SK-N-MC (cell line): ENCODE measurements around the gene YES1.
A peak's percentile ranks its signal among the peaks of the same experiment; 100 is the strongest.
"Not testable (repeated sequence)": the region's sequence is repeated elsewhere in the genome, so short reads cannot be mapped to it uniquely, and the experiment has no call there.

ENCODE experiments used
- DNase-seq: peaks from one replicate; pipeline ENCODE4 v3.0.0-alpha.2; 2011; ENCODE audit warnings: low read depth, low spot score
- H3K27ac ChIP-seq: fragments of 200-600 bp; sonication (generic); 2 replicates; pipeline ENCODE4 v1.5.1; 2016; ENCODE audit warnings: mixed run types
- H3K36me3 ChIP-seq: fragments of 200-600 bp; sonication (generic); 2 replicates; pipeline ENCODE4 v1.6.1; 2017; ENCODE audit warnings: antibody characterized with exemption, low read length, mixed read lengths; ENCODE audit not compliant: insufficient read depth
- H3K4me3 ChIP-seq: fragments of 200-600 bp; sonication (generic); 2 replicates; pipeline ENCODE4 v1.5.1; 2016
- H3K9ac ChIP-seq: fragments of 200-600 bp; sonication (generic); 2 replicates; pipeline ENCODE4 v1.8.0; 2017; ENCODE audit warnings: mixed run types, mixed read lengths; ENCODE audit not compliant: insufficient read length
- H3K9me3 ChIP-seq: fragments of 200-600 bp; sonication (generic); 2 replicates; pipeline ENCODE4 v1.6.1; 2017; ENCODE audit warnings: low read depth, mild to moderate bottlenecking, antibody characterized with exemption, low read length, moderate library complexity, mixed read lengths
- EZH2 ChIP-seq: fragments of 200-600 bp; sonication (generic); IDR thresholded peaks from one replicate; pipeline ENCODE4 v1.6.1; 2017; ENCODE audit warnings: antibody characterized with exemption
- FOXP2 ChIP-seq: optimal IDR thresholded peaks from 2 replicates; pipeline ENCODE3; 2011; ENCODE audit warnings: mild to moderate bottlenecking, moderate library complexity; ENCODE audit not compliant: insufficient read depth; ENCODE audit errors: extremely low read length, control extremely low read depth
- POLR2AphosphoS5 ChIP-seq: IDR thresholded peaks from 2 replicates; pipeline ENCODE4 v1.6.1; 2012; ENCODE audit warnings: mild to moderate bottlenecking, low read depth, low read length, borderline replicate concordance

Gene YES1

DNA sequence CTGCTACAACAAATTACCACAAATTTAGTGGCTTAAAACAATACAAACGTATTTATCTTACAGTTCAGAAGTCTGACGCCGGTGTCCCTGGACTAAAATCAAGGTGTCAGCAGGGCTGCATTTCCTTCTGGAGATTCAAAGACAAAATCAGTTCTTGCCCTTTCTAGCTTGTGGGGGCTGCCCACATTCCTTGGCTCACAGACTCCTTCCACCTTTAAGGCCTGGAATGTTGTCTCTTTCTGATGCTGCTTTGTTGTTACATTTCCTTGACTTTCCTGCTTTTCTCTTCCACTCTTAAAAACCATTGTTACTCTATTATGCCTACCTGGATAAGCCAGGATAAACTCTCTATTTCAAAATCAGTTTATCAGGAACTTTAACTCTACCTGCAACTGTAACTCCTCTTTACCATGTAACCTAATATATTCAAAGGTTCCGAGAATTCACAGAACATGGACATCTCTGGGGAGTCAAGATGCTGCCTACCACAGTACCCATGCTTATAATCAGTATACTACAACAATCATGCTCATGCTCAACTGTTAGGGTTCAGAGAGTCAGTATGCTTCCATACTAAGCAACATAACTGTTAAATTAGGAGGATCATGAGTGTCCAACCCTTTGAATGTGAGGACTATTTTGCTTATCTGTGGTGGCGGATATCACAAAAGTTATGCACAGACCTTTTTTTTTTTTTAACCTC, 27.4 kb downstream of the YES1 start:
- no peak overlapping the region for H3K4me3 ChIP-seq
- DNase-seq = no peak
- H3K36me3 ChIP-seq = no peaks in the 10 kb centered on the region
- no peak for TF ChIP-seq POLR2AphosphoS5
- TF ChIP-seq EZH2 = no peak
- no peak for TF ChIP-seq FOXP2
- no peak overlapping the region for H3K27ac ChIP-seq
- H3K9me3 ChIP-seq = no peaks in the 10 kb centered on the region
- no peak overlapping the region for H3K9ac ChIP-seq

DNA sequence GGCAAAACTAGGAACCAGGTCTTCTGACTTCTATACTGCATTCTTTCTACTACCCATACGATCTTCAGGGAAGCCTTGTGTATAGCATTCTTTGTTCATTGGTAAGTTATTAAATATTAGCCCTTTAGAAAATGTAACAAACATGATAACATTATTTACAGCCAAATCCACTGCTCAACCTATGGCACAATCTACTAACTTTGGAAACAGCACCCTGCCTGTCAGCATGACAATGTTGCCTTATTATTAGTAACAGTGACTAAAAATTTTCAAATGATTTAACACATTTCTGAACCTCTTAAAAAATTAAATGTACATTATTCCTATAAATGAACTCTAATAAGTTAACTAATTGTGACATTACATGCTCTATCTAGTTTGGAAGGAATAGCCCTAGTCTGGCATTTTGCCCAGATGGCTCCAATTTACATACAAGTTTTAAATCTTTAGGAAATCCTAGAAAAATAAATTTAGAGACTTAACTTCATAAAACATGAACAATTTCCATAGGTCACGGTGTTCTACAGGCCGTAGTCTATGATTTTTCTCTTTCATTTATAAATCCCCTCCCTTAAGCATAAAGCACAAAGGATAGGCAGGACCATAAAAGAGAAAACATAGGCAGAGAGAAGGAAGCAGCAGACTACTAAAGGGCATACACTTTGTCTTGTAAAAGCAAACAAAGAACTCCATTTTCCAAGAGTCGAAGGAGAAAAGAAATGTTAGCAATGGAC, 33.7 kb downstream of the YES1 start:
- Histone ChIP-seq H3K9ac (no peak overlapping the region), H3K4me3 (no peak overlapping the region)

DNA sequence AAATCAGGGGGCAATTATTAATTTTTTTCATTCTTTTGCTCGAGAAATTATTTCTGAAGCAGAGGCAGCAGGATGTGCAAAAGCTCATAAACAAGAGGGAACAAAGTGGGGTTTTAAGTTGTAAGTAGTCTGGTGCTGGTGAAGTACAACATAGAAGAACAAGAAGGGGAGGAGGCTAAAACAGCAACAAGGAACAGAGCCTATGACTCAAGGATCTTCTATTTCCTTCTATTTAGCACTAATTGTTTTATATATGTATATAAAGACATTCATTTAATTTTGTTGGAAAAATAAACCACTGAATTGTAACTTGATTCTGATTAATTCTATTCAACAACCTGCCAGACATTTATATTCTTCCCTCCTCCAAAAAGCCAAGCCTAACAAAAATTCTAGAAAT, 35.0 kb downstream of the YES1 start:
- H3K9ac ChIP-seq = no peak overlapping the region
- no peak overlapping the region for H3K4me3 ChIP-seq
- H3K9me3 ChIP-seq = no peaks in the 10 kb centered on the region
- TF ChIP-seq EZH2 = no peak
- no peak for TF ChIP-seq POLR2AphosphoS5
- TF ChIP-seq FOXP2 = no peak
- H3K36me3 ChIP-seq = no peaks in the 10 kb centered on the region; the same call in 1 of the 2 replicates
- DNase-seq = no peak
- H3K27ac ChIP-seq = no peak overlapping the region

More for the DNA sequence above, 33.7 kb downstream of the YES1 start:
- no peak for TF ChIP-seq POLR2AphosphoS5
- Histone ChIP-seq H3K27ac (peak overlapping the region; percentile 10; the same call in 1 of the 2 replicates), H3K36me3 (no peaks in the 10 kb centered on the region; the same call in 1 of the 2 replicates), H3K9me3 (no peaks in the 10 kb centered on the region)
- DNase-seq = peak; percentile 28

GRCh38 chr18:776044-776443, 36.0 kb downstream of the YES1 start:
- not testable (repeated sequence) for H3K27ac ChIP-seq, H3K36me3 ChIP-seq, H3K4me3 ChIP-seq, H3K9me3 ChIP-seq, H3K9ac ChIP-seq, DNase-seq

DNA sequence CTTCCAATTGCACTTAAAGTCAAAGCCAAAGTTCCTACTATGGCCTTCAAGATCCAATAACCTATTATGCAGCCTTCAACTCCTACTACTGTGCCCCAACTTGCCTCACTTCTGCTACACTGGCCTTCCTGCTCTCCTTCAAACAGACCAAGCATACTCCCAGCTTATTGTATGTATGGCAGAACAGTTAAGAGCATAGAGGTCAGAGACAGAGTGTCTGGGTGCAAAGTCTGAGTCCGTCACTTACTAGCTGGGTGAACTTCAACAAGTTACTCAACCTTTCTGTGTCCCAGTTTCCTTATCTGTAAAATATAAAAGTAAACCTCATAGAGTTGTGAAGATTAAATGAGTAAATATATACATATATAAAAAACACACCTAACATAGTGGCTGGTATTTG, 37.2 kb downstream of the YES1 start:
- TF ChIP-seq EZH2 (no peak), POLR2AphosphoS5 (no peak), FOXP2 (no peak)
- no peaks in the 10 kb centered on the region; the same call in 1 of the 2 replicates for H3K36me3 ChIP-seq

GRCh38 chr18:773980-774624, 37.9 kb downstream of the YES1 start:
- no peak overlapping the region for H3K27ac ChIP-seq
- H3K4me3 ChIP-seq = no peak overlapping the region
- H3K9me3 ChIP-seq = no peaks in the 10 kb centered on the region
- no peak for DNase-seq
- no peak overlapping the region for H3K9ac ChIP-seq
- no peaks in the 10 kb centered on the region; the same call in 1 of the 2 replicates for H3K36me3 ChIP-seq
- TF ChIP-seq FOXP2 = no peak

More for the DNA sequence above, 37.2 kb downstream of the YES1 start:
- Histone ChIP-seq H3K9me3 (no peaks in the 10 kb centered on the region), H3K4me3 (no peak overlapping the region), H3K9ac (no peak overlapping the region), H3K27ac (no peak overlapping the region)
- no peak for DNase-seq

GRCh38 chr18:770583-770961, 41.5 kb downstream of the YES1 start:
- no peak for DNase-seq
- no peaks in the 10 kb centered on the region for H3K9me3 ChIP-seq
- H3K36me3 ChIP-seq = no peaks in the 10 kb centered on the region
- H3K9ac ChIP-seq = no peak overlapping the region
- TF ChIP-seq FOXP2 = no peak
- no peak for TF ChIP-seq POLR2AphosphoS5
- TF ChIP-seq EZH2 = no peak
- H3K4me3 ChIP-seq = no peak overlapping the region
- H3K27ac ChIP-seq = no peak overlapping the region

DNA sequence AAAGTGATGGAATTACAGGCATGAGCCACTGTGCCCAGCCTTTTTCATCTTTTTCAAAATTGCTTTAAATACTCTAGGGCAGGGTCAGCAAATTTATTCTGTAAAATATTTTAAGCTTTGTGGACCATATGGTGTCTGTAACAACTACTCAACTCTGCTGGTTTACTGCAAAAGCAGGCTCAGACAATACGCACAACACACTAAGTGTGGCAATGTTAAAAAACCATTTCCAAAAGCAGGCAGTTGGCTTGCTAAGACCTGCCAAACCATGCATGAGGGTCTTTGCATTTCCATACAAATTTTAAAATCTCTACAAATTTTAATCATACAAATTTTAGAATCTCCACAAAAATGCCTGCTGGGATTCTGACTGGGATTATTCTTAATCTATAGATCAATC, 44.1 kb downstream of the YES1 start:
- DNase-seq = no peak
- no peak overlapping the region for H3K27ac ChIP-seq
- H3K9ac ChIP-seq = no peak overlapping the region
- TF ChIP-seq POLR2AphosphoS5 (no peak), EZH2 (no peak), FOXP2 (no peak)
- no peaks in the 10 kb centered on the region for H3K36me3 ChIP-seq
- no peak overlapping the region for H3K4me3 ChIP-seq
- no peaks in the 10 kb centered on the region for H3K9me3 ChIP-seq
